Naive thymus-derived CD4-positive, alpha-beta T cell (primary cell): ENCODE results near the gene RGS9. TPM values are rescaled to one million over a fixed set of nuclear protein-coding genes. Genes with fewer than 3 reads are reported as not detected.

Source experiments
- ATAC-seq: fragments of 150-1000 bp; cut with Tn5 transposase; 2 replicates; pipeline ENCODE4 v1.10.0; 2021; ENCODE audit warnings: mild to moderate bottlenecking, moderate library complexity
- CTCF ChIA-PET: fragments of 350-600 bp; sonication (Branson Sonifier 250); formaldehyde crosslinking; loops from one replicate; lab custom pipeline; 2021; ENCODE audit warnings: antibody characterized with exemption; lab: Charles Lee
- POLR2A ChIA-PET: fragments of 350-600 bp; sonication (Branson Sonifier 250); formaldehyde crosslinking; loops from one replicate; lab custom pipeline; 2021; ENCODE audit warnings: antibody characterized with exemption, inconsistent platforms; lab: Charles Lee
- DNase-seq, 9 donors: peaks; one replicate each; pipeline versions ENCODE4 v3.0.0 to v3.0.0-alpha.2; 2020 to 2022; ENCODE audit warnings: mixed read lengths in 1 of 9
- H3K27ac ChIP-seq: one replicate; pipeline ENCODE4 v1.7.0; 2013; ENCODE audit warnings: mild to moderate bottlenecking, low read depth, low read length, moderate library complexity
- H3K27me3 ChIP-seq, 2 donors: one replicate each; pipeline ENCODE4 v1.7.0; 2013; ENCODE audit warnings: low read length in 2 of 2, mild to moderate bottlenecking in 2 of 2, moderate library complexity in 2 of 2; ENCODE audit not compliant: control insufficient read depth in 2 of 2, insufficient read depth in 2 of 2
- H3K36me3 ChIP-seq, 3 experiments: 1 replicate in 2 of 3; 2 replicates in 1 of 3; pipeline ENCODE4 v1.7.0; 2013; ENCODE audit warnings: low read length in 3 of 3, mild to moderate bottlenecking in 3 of 3, moderate library complexity in 1 of 3; ENCODE audit not compliant: insufficient read depth in 3 of 3, control insufficient read depth in 2 of 3
- H3K4me1 ChIP-seq, 2 donors: one replicate each; pipeline ENCODE4 v1.7.0; 2013; ENCODE audit warnings: low read length in 2 of 2, mild to moderate bottlenecking in 2 of 2, moderate library complexity in 1 of 2; ENCODE audit not compliant: control insufficient read depth in 2 of 2, insufficient read depth in 2 of 2
- H3K4me3 ChIP-seq: 2 replicates; pipeline ENCODE4 v1.7.0; 2013; ENCODE audit warnings: mild to moderate bottlenecking, low read length
- H3K9me3 ChIP-seq, 3 experiments: 1 replicate in 2 of 3; 2 replicates in 1 of 3; pipeline ENCODE4 v1.7.0; 2013; ENCODE audit warnings: low read length in 3 of 3; ENCODE audit not compliant: control insufficient read depth in 2 of 3
- H3K27ac Mint-ChIP-seq, 9 donors: one replicate each; pipeline ENCODE4 v1.8.0; 2020 to 2022; ENCODE audit warnings: mixed read lengths in 9 of 9, mild to moderate bottlenecking in 8 of 9, moderate library complexity in 5 of 9, inconsistent platforms in 2 of 9
- H3K27me3 Mint-ChIP-seq, 5 donors: one replicate each; pipeline ENCODE4 v1.8.0; 2021 to 2022; ENCODE audit warnings: mixed read lengths in 5 of 5, mild to moderate bottlenecking in 1 of 5
- H3K36me3 Mint-ChIP-seq, 5 donors: one replicate each; pipeline ENCODE4 v1.8.0; 2020 to 2022; ENCODE audit warnings: mixed read lengths in 5 of 5, mild to moderate bottlenecking in 3 of 5, inconsistent platforms in 1 of 5
- H3K4me1 Mint-ChIP-seq, 7 donors: one replicate each; pipeline ENCODE4 v1.8.0; 2020 to 2022; ENCODE audit warnings: mixed read lengths in 7 of 7, mild to moderate bottlenecking in 3 of 7, inconsistent platforms in 1 of 7
- H3K4me3 Mint-ChIP-seq, 10 donors: one replicate each; pipeline ENCODE4 v1.8.0; 2020 to 2022; ENCODE audit warnings: mild to moderate bottlenecking in 10 of 10, mixed read lengths in 10 of 10, moderate library complexity in 6 of 10, inconsistent platforms in 2 of 10
- H3K9me3 Mint-ChIP-seq, 11 donors: one replicate each; pipeline ENCODE4 v1.8.0; 2020 to 2022; ENCODE audit warnings: mixed read lengths in 11 of 11, mild to moderate bottlenecking in 4 of 11, inconsistent platforms in 1 of 11, moderate library complexity in 1 of 11
- intact Hi-C, 2 donors: fragments of 100-400 bp; cut with micrococcal nuclease; formaldehyde crosslinking; loops; one replicate each; pipeline ENCODE4 v1.15.1; 2023
- polyA plus RNA-seq, 2 donors: library from polyadenylated mRNA; unstranded; fragments of 300-500 nt; fragmentation: Illumina TruSeq; gene quantifications; one replicate each; pipeline ENCODE4 v1.2.3, GENCODE V29; 2021
- total RNA-seq, 6 experiments: library from RNA in 5 of 6; stranded (reverse) in 5 of 6; gene quantifications; 1 replicate in 5 of 6; 2 replicates in 1 of 6; pipeline ENCODE4 v1.2.3 and lab custom pipeline; 2021 to 2026

RGS9 gene
- total and polyA plus RNA-seq, 7 experiments from 2014 or later, result 0.32 to 3.9 (median 0.81) TPM; not detected in 2

GRCh38 chr17:65167566-65167965 lies 30.4 kb downstream of the RGS9 start:
- CTCF ChIA-PET, result no interaction called here
- ATAC-seq (no peak), DNase-seq (no peak)
- H3K27ac ChIP-seq, result no peak overlapping the region
- peaks cover 0 to 8% of the 10 kb centered on the region in 2 donors for H3K4me1 ChIP-seq
- Mint-ChIP-seq H3K9me3 (peaks cover 0 to 4% (median 0%) of the 10 kb centered on the region in 11 donors), H3K27me3 (peaks cover 0 to 4% (median 0%) of the 10 kb centered on the region in 5 donors), H3K4me3 (no peak overlapping the region), H3K27ac (no peak overlapping the region), H3K4me1 (peaks cover 0 to 31% (median 7%) of the 10 kb centered on the region in 7 donors), H3K36me3 (peaks cover 0 to 8% (median 0%) of the 10 kb centered on the region in 5 donors)
- no peaks in the 10 kb centered on the region for H3K27me3 ChIP-seq
- H3K36me3 ChIP-seq, result no peaks in the 10 kb centered on the region
- POLR2A ChIA-PET, result no interaction called here
- H3K4me3 ChIP-seq, result no peak overlapping the region
- intact Hi-C loops, result no loop called here
- H3K9me3 ChIP-seq, result no peaks in the 10 kb centered on the region

- POLR2A ChIA-PET, result no interaction called here
- Mint-ChIP-seq H3K27me3 (peaks cover 0 to 4% (median 0%) of the 10 kb centered on the region in 5 donors), H3K4me1 (peaks cover 0 to 17% (median 7%) of the 10 kb centered on the region in 7 donors), H3K36me3 (peaks cover 0 to 10% (median 0%) of the 10 kb centered on the region in 5 donors), H3K9me3 (peaks cover 0 to 4% (median 0%) of the 10 kb centered on the region in 11 donors), H3K4me3 (no peak overlapping the region), H3K27ac (no peak overlapping the region)
- no peak overlapping the region for H3K27ac ChIP-seq
- no peaks in the 10 kb centered on the region for H3K27me3 ChIP-seq
- no peaks in the 10 kb centered on the region for H3K36me3 ChIP-seq
- H3K9me3 ChIP-seq, result no peaks in the 10 kb centered on the region
- H3K4me3 ChIP-seq, result no peak overlapping the region
- peaks cover 13 to 29% of the 10 kb centered on the region in 2 donors for H3K4me1 ChIP-seq
- ATAC-seq (no peak), DNase-seq (no peak)
- CTCF ChIA-PET, result no interaction called here
- intact Hi-C loops, result no loop called here
Measured at GRCh38 chr17:65169691-65170090, 32.5 kb downstream of the RGS9 start.

- intact Hi-C loops, result no loop called here
- peaks cover 0 to 7% (median 0%) of the 10 kb centered on the region in 5 donors for H3K36me3 Mint-ChIP-seq
- H3K4me3 Mint-ChIP-seq, result no peak overlapping the region
- Histone ChIP-seq H3K4me3 (no peak overlapping the region), H3K27me3 (no peaks in the 10 kb centered on the region), H3K9me3 (no peaks in the 10 kb centered on the region), H3K27ac (no peak overlapping the region), H3K4me1 (peaks cover 13 to 34% of the 10 kb centered on the region in 2 donors), H3K36me3 (no peaks in the 10 kb centered on the region)
- POLR2A ChIA-PET, result no interaction called here
- no peak overlapping the region for H3K27ac Mint-ChIP-seq
- H3K27me3 Mint-ChIP-seq, result peaks cover 0 to 4% (median 0%) of the 10 kb centered on the region in 5 donors
- H3K4me1 Mint-ChIP-seq, result peaks cover 0 to 16% (median 7%) of the 10 kb centered on the region in 7 donors
- ATAC-seq (no peak), DNase-seq (no peak)
- H3K9me3 Mint-ChIP-seq, result no peaks in the 10 kb centered on the region
- CTCF ChIA-PET, result no interaction called here
Measured at GRCh38 chr17:65170839-65171238, 33.7 kb downstream of the RGS9 start.

GRCh38 chr17:65171752-65172151 lies 34.6 kb downstream of the RGS9 start:
- H3K27me3 Mint-ChIP-seq, result peaks cover 0 to 4% (median 0%) of the 10 kb centered on the region in 5 donors
- H3K27ac Mint-ChIP-seq, result peak overlapping the region in 3 of 9 donors; percentile 5 to 18 (median 10)
- ATAC-seq (no peak), DNase-seq (no peak)
- Histone ChIP-seq H3K9me3 (no peaks in the 10 kb centered on the region), H3K4me3 (no peak overlapping the region), H3K4me1 (peaks cover 13 to 34% of the 10 kb centered on the region in 2 donors), H3K27ac (no peak overlapping the region), H3K27me3 (no peaks in the 10 kb centered on the region), H3K36me3 (no peaks in the 10 kb centered on the region)
- intact Hi-C loops, result no loop called here
- H3K36me3 Mint-ChIP-seq, result peaks cover 0 to 12% (median 0%) of the 10 kb centered on the region in 5 donors
- peaks cover 0 to 22% (median 7%) of the 10 kb centered on the region in 7 donors for H3K4me1 Mint-ChIP-seq
- CTCF ChIA-PET, result no interaction called here
- no peak overlapping the region for H3K4me3 Mint-ChIP-seq
- peaks cover 0 to 5% (median 0%) of the 10 kb centered on the region in 11 donors for H3K9me3 Mint-ChIP-seq
- POLR2A ChIA-PET, result interaction anchor here (1.2 kb wide), 1 partner anchor 47 kb away, joined by 3 read pairs; no protein-coding TSS in a partner anchor

- Histone ChIP-seq H3K9me3 (no peaks in the 10 kb centered on the region), H3K4me1 (peaks cover 13 to 34% of the 10 kb centered on the region in 2 donors), H3K36me3 (no peaks in the 10 kb centered on the region), H3K4me3 (no peak overlapping the region), H3K27ac (no peak overlapping the region), H3K27me3 (no peaks in the 10 kb centered on the region)
- H3K36me3 Mint-ChIP-seq, result peaks cover 0 to 21% (median 0%) of the 10 kb centered on the region in 5 donors
- DNase-seq (no peak), ATAC-seq (no peak)
- peak overlapping the region in 2 of 10 donors; percentile 18 to 43 for H3K4me3 Mint-ChIP-seq
- H3K27me3 Mint-ChIP-seq, result peaks cover 0 to 4% (median 0%) of the 10 kb centered on the region in 5 donors
- intact Hi-C loops, result no loop called here
- peaks cover 0 to 14% (median 0%) of the 10 kb centered on the region in 11 donors for H3K9me3 Mint-ChIP-seq
- ChIA-PET CTCF (no interaction called here), POLR2A (interaction anchor here (1.2 kb wide), 1 partner anchor 48 kb away, joined by 3 read pairs; no protein-coding TSS in a partner anchor)
- peak overlapping the region in 3 of 9 donors; percentile 18 to 44 (median 41) for H3K27ac Mint-ChIP-seq
- H3K4me1 Mint-ChIP-seq, result peaks cover 0 to 30% (median 11%) of the 10 kb centered on the region in 7 donors
Measured at GRCh38 chr17:65172496-65173136, 35.4 kb downstream of the RGS9 start.

- Histone ChIP-seq H3K27me3 (no peaks in the 10 kb centered on the region), H3K4me3 (peak overlapping the region; percentile 8), H3K4me1 (peaks cover 13 to 34% of the 10 kb centered on the region in 2 donors), H3K36me3 (no peaks in the 10 kb centered on the region), H3K9me3 (no peaks in the 10 kb centered on the region), H3K27ac (peak overlapping the region; percentile 9)
- ChIA-PET POLR2A (no interaction called here), CTCF (no interaction called here)
- DNase-seq, result peak; percentile 16 to 73 (median 60)
- Mint-ChIP-seq H3K36me3 (peaks cover 0 to 23% (median 0%) of the 10 kb centered on the region in 5 donors), H3K4me3 (peak overlapping the region in 6 of 10 donors; percentile 49 to 63 (median 56)), H3K4me1 (peaks cover 0 to 35% (median 11%) of the 10 kb centered on the region in 7 donors), H3K9me3 (peaks cover 0 to 15% (median 0%) of the 10 kb centered on the region in 11 donors), H3K27me3 (peaks cover 0 to 4% (median 0%) of the 10 kb centered on the region in 5 donors), H3K27ac (peak overlapping the region in 4 of 9 donors; percentile 26 to 74 (median 42))
- ATAC-seq, result peak; percentile 90
- intact Hi-C loops, result no loop called here
Measured at GRCh38 chr17:65173284-65173793, 36.2 kb downstream of the RGS9 start.
